Liver (tissue), 9 donors: ENCODE results near the gene NFIB. TPM values are rescaled to one million over a fixed set of nuclear protein-coding genes. Genes with fewer than 3 reads are reported as not detected.

Experiments used
- DNase-seq: peaks from one replicate; pipeline ENCODE4 v3.0.0-alpha.2; 2017; ENCODE audit warnings: low spot score
- H3K27ac ChIP-seq, 2 donors: one replicate each; pipeline ENCODE4 v1.7.0; 2013; ENCODE audit warnings: inconsistent platforms in 2 of 2, low read length in 2 of 2, control low read depth in 1 of 2, low read depth in 1 of 2, mild to moderate bottlenecking in 1 of 2
- H3K27me3 ChIP-seq, 4 donors: one replicate each; pipeline versions ENCODE4 v1.6.1 to v1.7.0; 2013; ENCODE audit warnings: low read length in 3 of 4, inconsistent platforms in 1 of 4, mild to moderate bottlenecking in 1 of 4, moderate library complexity in 1 of 4; ENCODE audit not compliant: control insufficient read depth in 4 of 4, insufficient read depth in 4 of 4
- H3K36me3 ChIP-seq, 4 donors: one replicate each; pipeline versions ENCODE4 v1.6.1 to v1.7.0; 2013; ENCODE audit warnings: low read length in 3 of 4, mild to moderate bottlenecking in 3 of 4, low read depth in 1 of 4, moderate library complexity in 1 of 4; ENCODE audit not compliant: control insufficient read depth in 4 of 4, insufficient read depth in 3 of 4
- H3K4me1 ChIP-seq, 4 donors: one replicate each; pipeline versions ENCODE4 v1.6.1 to v1.7.0; 2013; ENCODE audit warnings: low read length in 3 of 4, mild to moderate bottlenecking in 3 of 4, moderate library complexity in 1 of 4; ENCODE audit not compliant: control insufficient read depth in 4 of 4, insufficient read depth in 4 of 4
- H3K4me3 ChIP-seq, 3 donors: one replicate each; pipeline versions ENCODE4 v1.6.1 to v1.7.0; 2013; ENCODE audit warnings: low read length in 3 of 3, control low read depth in 1 of 3, low read depth in 1 of 3, mild to moderate bottlenecking in 1 of 3
- H3K9ac ChIP-seq, 2 donors: one replicate each; pipeline ENCODE4 v1.7.0; 2013; ENCODE audit warnings: low read length in 2 of 2, mild to moderate bottlenecking in 2 of 2, moderate library complexity in 2 of 2, control low read depth in 1 of 2, low read depth in 1 of 2
- H3K9me3 ChIP-seq, 4 donors: one replicate each; pipeline versions ENCODE4 v1.6.1 to v1.7.0; 2013; ENCODE audit warnings: low read length in 3 of 4; ENCODE audit not compliant: control insufficient read depth in 4 of 4
- ATF3 ChIP-seq: IDR thresholded peaks from 2 replicates; pipeline ENCODE4 v1.6.1; 2016; ENCODE audit warnings: antibody characterized with exemption
- CTCF ChIP-seq: fragments of 150-350 bp; IDR thresholded peaks from 2 replicates; pipeline ENCODE4 v1.5.1; 2017; ENCODE audit warnings: improper control_type of control experiment, low read depth, low read length; ENCODE audit not compliant: missing input control
- EGR1 ChIP-seq, 2 donors: IDR thresholded peaks; 2 replicates each; pipeline ENCODE4 v1.6.1; 2016 to 2018; ENCODE audit warnings: antibody characterized with exemption in 2 of 2, low read depth in 2 of 2
- FOXA1 ChIP-seq: IDR thresholded peaks from 2 replicates; pipeline ENCODE4 v1.6.1; 2016; ENCODE audit warnings: antibody characterized with exemption
- FOXA2 ChIP-seq: IDR thresholded peaks from 2 replicates; pipeline ENCODE4 v1.6.1; 2016; ENCODE audit warnings: antibody characterized with exemption
- GABPA ChIP-seq, 2 donors: IDR thresholded peaks in 1 of 2; conservative IDR thresholded peaks in 1 of 2; 2 replicates each; pipeline ENCODE4 v1.6.1; 2016; ENCODE audit warnings: antibody characterized with exemption in 2 of 2, mild to moderate bottlenecking in 1 of 2, moderate library complexity in 1 of 2
- HNF4A ChIP-seq, 2 donors: conservative IDR thresholded peaks; 2 replicates each; pipeline ENCODE4 v1.6.1; 2016; ENCODE audit warnings: antibody characterized with exemption in 2 of 2, mild to moderate bottlenecking in 2 of 2
- HNF4G ChIP-seq: IDR thresholded peaks from 2 replicates; pipeline ENCODE4 v1.6.1; 2016; ENCODE audit warnings: antibody characterized with exemption
- JUND ChIP-seq, 2 donors: IDR thresholded peaks; 2 replicates each; pipeline ENCODE4 v1.6.1; 2016; ENCODE audit warnings: antibody characterized with exemption in 2 of 2
- MAX ChIP-seq: IDR thresholded peaks from 2 replicates; pipeline ENCODE4 v1.6.1; 2016; ENCODE audit warnings: antibody characterized with exemption
- NR2F2 ChIP-seq: IDR thresholded peaks from 2 replicates; pipeline ENCODE4 v1.6.1; 2016; ENCODE audit warnings: antibody characterized with exemption
- RAD21 ChIP-seq, 2 donors: IDR thresholded peaks; 2 replicates each; pipeline ENCODE4 v1.6.1; 2016; ENCODE audit warnings: antibody characterized with exemption in 2 of 2, mild to moderate bottlenecking in 2 of 2
- REST ChIP-seq: IDR thresholded peaks from 2 replicates; pipeline ENCODE4 v1.6.1; 2016; ENCODE audit warnings: antibody characterized with exemption, mild to moderate bottlenecking
- RXRA ChIP-seq, 2 donors: IDR thresholded peaks; 2 replicates each; pipeline ENCODE4 v1.6.1; 2017 to 2018; ENCODE audit warnings: antibody characterized with exemption in 2 of 2, mild to moderate bottlenecking in 1 of 2
- SP1 ChIP-seq: IDR thresholded peaks from 2 replicates; pipeline ENCODE4 v1.6.1; 2018; ENCODE audit warnings: antibody characterized with exemption, mild to moderate bottlenecking
- TAF1 ChIP-seq: conservative IDR thresholded peaks from 2 replicates; pipeline ENCODE4 v1.6.1; 2016; ENCODE audit warnings: antibody characterized with exemption, mild to moderate bottlenecking
- YY1 ChIP-seq: IDR thresholded peaks from 2 replicates; pipeline ENCODE4 v1.6.1; 2016; ENCODE audit warnings: antibody characterized with exemption, mild to moderate bottlenecking
- ZBTB33 ChIP-seq: IDR thresholded peaks from 2 replicates; pipeline ENCODE4 v1.6.1; 2016; ENCODE audit warnings: antibody characterized with exemption
- polyA plus RNA-seq, 2 donors: library from polyadenylated mRNA; stranded (reverse) in 1 of 2; unstranded in 1 of 2; fragments of 200-250 nt in 1 of 2; fragments of >200 nt in 1 of 2; fragmentation: Nextera tagmentation in 1 of 2; extraction: Ambion mirVana in 1 of 2; gene quantifications; one replicate each; pipeline versions ENCODE4 v1.2.1 to v1.2.3, GENCODE V29; 2013 to 2015
- total RNA-seq, 2 donors: library from RNA; depleted of rRNA; stranded (reverse); fragments of >200 nt; gene quantifications; one replicate each; pipeline ENCODE4 v1.2.3, GENCODE V29; 2014
- donor health status: healthy.
- donor health status: healthy.
- donor health status: healthy.
- donor health status: healthy.
- donor health status: healthy.

NFIB gene
- total and polyA plus RNA-seq, 4 donors = 3.2 to 23.2 (median 8.0) TPM

GRCh38 chr9:14221558-14221957, 92.4 kb downstream of the NFIB start:
- no peak overlapping the region for H3K9ac ChIP-seq
- H3K36me3 ChIP-seq = no peaks in the 10 kb centered on the region
- H3K4me1 ChIP-seq = peaks cover 2 to 14% (median 9%) of the 10 kb centered on the region in 4 donors
- H3K27me3 ChIP-seq = no peaks in the 10 kb centered on the region
- H3K9me3 ChIP-seq = no peaks in the 10 kb centered on the region
- TF ChIP-seq RAD21 (IDR thresholded peaks at IDR 0.05) (peak in 1 of 2 donors; percentile 16), JUND (IDR thresholded peaks at IDR 0.05) (peak; percentile 51 to 96), ZBTB33 (no peak), HNF4A (conservative IDR thresholded peaks at IDR 0.05) (peak in 1 of 2 donors; percentile 35), ATF3 (no peak), SP1 (no peak), FOXA2 (no peak), REST (no peak), HNF4G (no peak), GABPA (IDR thresholded peaks at IDR 0.05 in 1 of 2, conservative IDR thresholded peaks at IDR 0.05 in 1 of 2) (no peak), YY1 (peak; percentile 31), EGR1 (IDR thresholded peaks at IDR 0.05; ENCODE audit: low read depth in 2 of 2) (no peak), CTCF (no peak), MAX (no peak), FOXA1 (no peak), TAF1 (no peak), NR2F2 (no peak), RXRA (IDR thresholded peaks at IDR 0.05) (peak in 1 of 2 donors; percentile 25)
- no peak overlapping the region for H3K4me3 ChIP-seq
- H3K27ac ChIP-seq = peak overlapping the region in 1 of 2 donors; percentile 9
- DNase-seq = no peak
